ENCODE measurements around the gene VAT1L.

VAT1L gene

DNA sequence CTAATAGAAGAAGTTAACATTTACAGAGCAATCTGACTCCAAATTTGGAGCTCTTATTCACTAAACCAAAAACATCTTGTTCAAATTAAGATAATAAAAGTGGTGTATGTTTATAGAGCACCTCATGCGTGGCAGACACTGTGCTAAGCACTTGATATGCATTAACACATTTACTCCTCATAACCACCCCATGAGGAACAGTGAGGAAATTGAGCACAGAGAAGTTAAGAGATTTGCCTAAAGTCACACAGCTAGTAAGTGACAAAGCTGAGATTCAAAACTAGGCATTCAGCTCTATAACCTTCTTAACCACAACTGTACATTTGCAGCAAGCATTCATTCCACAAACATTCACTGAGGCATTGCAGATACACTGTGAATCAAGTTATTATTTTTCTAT lies 94.0 kb downstream of the VAT1L start:
- H3F3A ChIP-seq (ENCODE audit: insufficient read depth, low read length), result no peaks in the 10 kb centered on the region
- H3K9ac ChIP-seq (ENCODE audit: low read length), result no peak overlapping the region
- no peaks in the 10 kb centered on the region for H3K9me3 ChIP-seq (replicated peaks; ENCODE audit: insufficient read depth, low read length)
- H3K4me3 ChIP-seq (ENCODE audit: low read length), result no peak overlapping the region
- no peaks in the 10 kb centered on the region for H3K79me2 ChIP-seq (ENCODE audit: low read length)
- H3K4me1 ChIP-seq (ENCODE audit: low read length), result no peaks in the 10 kb centered on the region
- TF ChIP-seq, protein P1, sequence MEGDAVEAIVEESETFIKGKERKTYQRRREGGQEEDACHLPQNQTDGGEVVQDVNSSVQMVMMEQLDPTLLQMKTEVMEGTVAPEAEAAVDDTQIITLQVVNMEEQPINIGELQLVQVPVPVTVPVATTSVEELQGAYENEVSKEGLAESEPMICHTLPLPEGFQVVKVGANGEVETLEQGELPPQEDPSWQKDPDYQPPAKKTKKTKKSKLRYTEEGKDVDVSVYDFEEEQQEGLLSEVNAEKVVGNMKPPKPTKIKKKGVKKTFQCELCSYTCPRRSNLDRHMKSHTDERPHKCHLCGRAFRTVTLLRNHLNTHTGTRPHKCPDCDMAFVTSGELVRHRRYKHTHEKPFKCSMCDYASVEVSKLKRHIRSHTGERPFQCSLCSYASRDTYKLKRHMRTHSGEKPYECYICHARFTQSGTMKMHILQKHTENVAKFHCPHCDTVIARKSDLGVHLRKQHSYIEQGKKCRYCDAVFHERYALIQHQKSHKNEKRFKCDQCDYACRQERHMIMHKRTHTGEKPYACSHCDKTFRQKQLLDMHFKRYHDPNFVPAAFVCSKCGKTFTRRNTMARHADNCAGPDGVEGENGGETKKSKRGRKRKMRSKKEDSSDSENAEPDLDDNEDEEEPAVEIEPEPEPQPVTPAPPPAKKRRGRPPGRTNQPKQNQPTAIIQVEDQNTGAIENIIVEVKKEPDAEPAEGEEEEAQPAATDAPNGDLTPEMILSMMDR (IDR thresholded peaks at IDR 0.05; ENCODE audit: low read length), result no peak
- TF ChIP-seq EZH2 (optimal IDR thresholded peaks at IDR 0.05; ENCODE audit: low read depth, low read length), result no peak
- TF ChIP-seq EZH2phosphoT487 (IDR thresholded peaks at IDR 0.05; ENCODE audit: low read length), result no peak
- H4K20me1 ChIP-seq (ENCODE audit: insufficient read depth, low read length), result no peaks in the 10 kb centered on the region
- H2AFZ ChIP-seq (ENCODE audit: low read length), result no peak overlapping the region
- no peak overlapping the region for H3K27ac ChIP-seq (ENCODE audit: low read length)
- DNase-seq, result no peak
- no peaks in the 10 kb centered on the region for H3K9me2 ChIP-seq (replicated peaks; ENCODE audit: insufficient read depth, low read length)
- no peaks in the 10 kb centered on the region for H3K36me3 ChIP-seq (replicated peaks; ENCODE audit: insufficient read depth, low read length)
- no peaks in the 10 kb centered on the region for H3K27me3 ChIP-seq (replicated peaks; ENCODE audit: insufficient read depth, low read length)
- no peak overlapping the region for H3K4me2 ChIP-seq (ENCODE audit: low read depth, low read length)

DNA sequence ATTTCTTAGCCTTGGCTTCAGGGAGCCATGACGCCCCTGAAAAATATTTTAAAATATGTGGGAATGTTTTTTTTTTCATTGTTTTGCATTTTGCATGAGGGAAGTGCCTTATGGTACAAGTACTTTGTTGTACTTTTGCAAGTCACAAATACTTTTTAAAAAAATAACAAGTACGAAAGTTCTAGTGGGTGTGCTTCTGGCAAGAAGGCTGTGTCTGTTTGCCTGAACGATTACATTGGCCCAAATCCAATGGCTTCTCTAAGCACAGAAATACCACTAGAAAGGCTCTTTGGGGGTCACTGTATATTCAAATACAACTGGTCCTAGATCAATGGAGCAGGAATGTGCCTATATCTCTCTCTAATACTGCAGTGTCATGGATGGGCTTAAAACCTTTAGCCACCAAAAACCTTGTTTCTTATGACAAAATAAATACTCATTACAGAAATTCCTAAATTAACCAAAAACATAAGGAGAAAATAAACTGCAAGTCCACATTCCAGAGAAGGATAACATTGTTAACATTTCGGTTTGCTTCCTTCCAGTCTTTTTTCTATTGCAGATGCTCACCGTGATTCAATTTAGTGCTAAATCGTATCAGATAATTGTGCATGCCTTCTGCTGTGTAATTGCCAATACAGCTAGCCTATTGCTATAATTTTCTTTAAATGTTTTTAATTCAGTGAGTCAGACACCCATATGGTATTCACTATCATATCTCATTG lies 97.4 kb downstream of the VAT1L start:
- TF ChIP-seq, protein P1 (IDR thresholded peaks at IDR 0.05; ENCODE audit: low read length), result no peak
- TF ChIP-seq EZH2phosphoT487 (IDR thresholded peaks at IDR 0.05; ENCODE audit: low read length) (no peak), EZH2 (optimal IDR thresholded peaks at IDR 0.05; ENCODE audit: low read depth, low read length) (no peak)
- no peaks in the 10 kb centered on the region for H3K36me3 ChIP-seq (replicated peaks; ENCODE audit: insufficient read depth, low read length)
- H3K4me2 ChIP-seq (ENCODE audit: low read depth, low read length), result no peak overlapping the region
- H3K27me3 ChIP-seq (replicated peaks; ENCODE audit: insufficient read depth, low read length), result no peaks in the 10 kb centered on the region
- no peak overlapping the region for H3K27ac ChIP-seq (ENCODE audit: low read length)
- no peaks in the 10 kb centered on the region for H4K20me1 ChIP-seq (ENCODE audit: insufficient read depth, low read length)
- H2AFZ ChIP-seq (ENCODE audit: low read length), result no peak overlapping the region
- DNase-seq, result no peak
- no peaks in the 10 kb centered on the region for H3K9me2 ChIP-seq (replicated peaks; ENCODE audit: insufficient read depth, low read length)
- no peaks in the 10 kb centered on the region for H3K4me1 ChIP-seq (ENCODE audit: low read length)
- no peaks in the 10 kb centered on the region for H3F3A ChIP-seq (ENCODE audit: insufficient read depth, low read length)
- H3K4me3 ChIP-seq (ENCODE audit: low read length), result no peak overlapping the region
- no peak overlapping the region for H3K9ac ChIP-seq (ENCODE audit: low read length)
- no peaks in the 10 kb centered on the region for H3K9me3 ChIP-seq (replicated peaks; ENCODE audit: insufficient read depth, low read length)
- no peaks in the 10 kb centered on the region for H3K79me2 ChIP-seq (ENCODE audit: low read length)

DNA sequence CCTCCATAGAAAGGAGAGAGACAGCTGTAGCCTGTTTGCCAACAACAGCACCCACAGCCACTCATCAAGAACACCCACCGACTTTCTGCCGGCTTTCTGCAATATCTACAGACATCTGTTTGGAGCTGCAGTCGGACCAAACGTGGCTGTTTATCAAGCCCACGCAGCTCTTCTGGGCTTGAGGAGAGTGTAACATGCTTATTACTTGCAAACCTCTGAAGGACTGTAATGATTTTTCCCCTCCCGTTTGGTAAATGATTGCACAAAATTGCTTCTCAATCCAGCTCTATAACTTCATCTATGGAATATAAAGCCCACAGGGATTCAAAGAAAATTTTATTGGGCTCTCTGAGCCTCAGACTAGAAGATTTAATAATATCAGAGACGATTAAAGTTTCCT lies 100.5 kb downstream of the VAT1L start:
- no peaks in the 10 kb centered on the region for H3F3A ChIP-seq (ENCODE audit: insufficient read depth, low read length)
- no peaks in the 10 kb centered on the region for H3K27me3 ChIP-seq (replicated peaks; ENCODE audit: insufficient read depth, low read length)
- no peak overlapping the region for H3K4me3 ChIP-seq (ENCODE audit: low read length)
- H3K9ac ChIP-seq (ENCODE audit: low read length), result no peak overlapping the region
- no peak for TF ChIP-seq EZH2 (optimal IDR thresholded peaks at IDR 0.05; ENCODE audit: low read depth, low read length)
- TF ChIP-seq, protein P1 (IDR thresholded peaks at IDR 0.05; ENCODE audit: low read length), result no peak
- TF ChIP-seq EZH2phosphoT487 (IDR thresholded peaks at IDR 0.05; ENCODE audit: low read length), result no peak
- no peak overlapping the region for H2AFZ ChIP-seq (ENCODE audit: low read length)
- no peak for DNase-seq
- H3K9me2 ChIP-seq (replicated peaks; ENCODE audit: insufficient read depth, low read length), result no peaks in the 10 kb centered on the region
- H3K36me3 ChIP-seq (replicated peaks; ENCODE audit: insufficient read depth, low read length), result no peaks in the 10 kb centered on the region
- no peaks in the 10 kb centered on the region for H4K20me1 ChIP-seq (ENCODE audit: insufficient read depth, low read length)
- H3K27ac ChIP-seq (ENCODE audit: low read length), result no peak overlapping the region
- no peaks in the 10 kb centered on the region for H3K4me1 ChIP-seq (ENCODE audit: low read length)
- H3K4me2 ChIP-seq (ENCODE audit: low read depth, low read length), result no peak overlapping the region
- no peaks in the 10 kb centered on the region for H3K9me3 ChIP-seq (replicated peaks; ENCODE audit: insufficient read depth, low read length)
- no peaks in the 10 kb centered on the region for H3K79me2 ChIP-seq (ENCODE audit: low read length)
